ENCODE results near the gene CRABP2.

The CRABP2 gene

GRCh38 chr1:156667968-156668709, 37.2 kb downstream of the CRABP2 start:
- no peak for DNase-seq

- DNase-seq = no peak
Observed at GRCh38 chr1:156667610-156667967, 37.8 kb downstream of the CRABP2 start.

- no peak for DNase-seq
Observed at GRCh38 chr1:156666862-156667609, 38.3 kb downstream of the CRABP2 start.

- no peak for DNase-seq
Observed at GRCh38 chr1:156665539-156665938, 39.8 kb downstream of the CRABP2 start.

- no peak for DNase-seq
Observed at GRCh38 chr1:156664767-156665411, 40.5 kb downstream of the CRABP2 start.

GRCh38 chr1:156664046-156664766, 41.2 kb downstream of the CRABP2 start:
- DNase-seq = no peak

- DNase-seq = no peak
Observed at GRCh38 chr1:156663178-156663577, 42.2 kb downstream of the CRABP2 start.

GRCh38 chr1:156662800-156663055, 42.7 kb downstream of the CRABP2 start:
- DNase-seq = no peak

GRCh38 chr1:156662005-156662799, 43.2 kb downstream of the CRABP2 start:
- no peak for DNase-seq

GRCh38 chr1:156660752-156661112, 44.7 kb downstream of the CRABP2 start:
- no peak for DNase-seq

- peak; percentile 89 to 93 for DNase-seq
Observed at GRCh38 chr1:156659988-156660751, 45.2 kb downstream of the CRABP2 start.

GRCh38 chr1:156659661-156659987, 45.8 kb downstream of the CRABP2 start:
- DNase-seq = no peak

GRCh38 chr1:156658945-156659574, 46.3 kb downstream of the CRABP2 start:
- DNase-seq = no peak

GRCh38 chr1:156658496-156658895, 46.9 kb downstream of the CRABP2 start:
- DNase-seq = no peak

GRCh38 chr1:156657741-156658319, 47.6 kb downstream of the CRABP2 start:
- no peak for DNase-seq

- DNase-seq = peak; percentile 11 to 32
Observed at GRCh38 chr1:156656806-156657740, 48.3 kb downstream of the CRABP2 start.

GRCh38 chr1:156655904-156656516, 49.4 kb downstream of the CRABP2 start:
- DNase-seq = no peak

GRCh38 chr1:156655151-156655903, 50.1 kb downstream of the CRABP2 start:
- DNase-seq = peak in 1 of 2 experiments; percentile 2

GRCh38 chr1:156654700-156655099, 50.7 kb downstream of the CRABP2 start:
- no peak for DNase-seq
